ENCODE measurements around the gene KIAA0040.
A peak's percentile ranks its signal among the peaks of the same experiment; 100 is the strongest.

Gene KIAA0040

DNA sequence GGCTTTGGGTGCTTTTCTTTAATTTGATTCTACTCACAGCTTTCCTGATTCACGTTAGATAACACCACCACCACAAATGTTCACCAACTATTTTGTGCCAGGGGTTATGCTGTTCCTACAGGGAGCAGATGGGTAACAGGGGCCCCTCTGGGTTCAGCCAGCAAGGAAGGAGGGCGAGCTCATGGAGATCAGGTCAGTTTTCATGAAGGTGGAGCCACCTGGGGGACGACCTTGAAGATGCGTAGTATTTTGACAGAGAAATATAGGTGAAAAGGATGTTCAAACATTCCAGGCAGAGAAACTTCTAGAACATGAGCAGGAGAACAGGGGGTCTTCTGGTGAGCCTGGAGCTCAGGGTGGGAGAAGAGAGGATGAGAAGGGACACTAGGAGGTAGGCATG lies 28.9 kb downstream of the KIAA0040 start:
- no peak overlapping the region for H2AFZ ChIP-seq (ENCODE audit: low read length)
- no peaks in the 10 kb centered on the region for H4K20me1 ChIP-seq (ENCODE audit: insufficient read depth, low read length, poor library complexity, severe bottlenecking)
- no peaks in the 10 kb centered on the region for H3K27me3 ChIP-seq (ENCODE audit: insufficient read depth, low read length, poor library complexity, severe bottlenecking)
- peaks cover 17% of the 10 kb centered on the region for H3K4me1 ChIP-seq (ENCODE audit: insufficient read depth, low read length, poor library complexity, severe bottlenecking)
- no peak overlapping the region for H3K9ac ChIP-seq (ENCODE audit: low read depth, low read length, poor library complexity, severe bottlenecking)
- H3K79me2 ChIP-seq (ENCODE audit: insufficient read depth, low read length), result no peaks in the 10 kb centered on the region
- H3F3A ChIP-seq (ENCODE audit: low read depth), result no peaks in the 10 kb centered on the region
- peaks cover 20% of the 10 kb centered on the region; the same call in 1 of the 2 replicates for H3K36me3 ChIP-seq (ENCODE audit: insufficient read depth, low read length)
- no peak overlapping the region for H3K4me2 ChIP-seq (ENCODE audit: low read depth, low read length, poor library complexity, severe bottlenecking)
- no peaks in the 10 kb centered on the region for H3K9me3 ChIP-seq (ENCODE audit: insufficient read depth, low read depth, low read length)
- no peaks in the 10 kb centered on the region for H3K9me2 ChIP-seq (replicated peaks; ENCODE audit: low read depth, low read length)
- TF ChIP-seq, protein P1, sequence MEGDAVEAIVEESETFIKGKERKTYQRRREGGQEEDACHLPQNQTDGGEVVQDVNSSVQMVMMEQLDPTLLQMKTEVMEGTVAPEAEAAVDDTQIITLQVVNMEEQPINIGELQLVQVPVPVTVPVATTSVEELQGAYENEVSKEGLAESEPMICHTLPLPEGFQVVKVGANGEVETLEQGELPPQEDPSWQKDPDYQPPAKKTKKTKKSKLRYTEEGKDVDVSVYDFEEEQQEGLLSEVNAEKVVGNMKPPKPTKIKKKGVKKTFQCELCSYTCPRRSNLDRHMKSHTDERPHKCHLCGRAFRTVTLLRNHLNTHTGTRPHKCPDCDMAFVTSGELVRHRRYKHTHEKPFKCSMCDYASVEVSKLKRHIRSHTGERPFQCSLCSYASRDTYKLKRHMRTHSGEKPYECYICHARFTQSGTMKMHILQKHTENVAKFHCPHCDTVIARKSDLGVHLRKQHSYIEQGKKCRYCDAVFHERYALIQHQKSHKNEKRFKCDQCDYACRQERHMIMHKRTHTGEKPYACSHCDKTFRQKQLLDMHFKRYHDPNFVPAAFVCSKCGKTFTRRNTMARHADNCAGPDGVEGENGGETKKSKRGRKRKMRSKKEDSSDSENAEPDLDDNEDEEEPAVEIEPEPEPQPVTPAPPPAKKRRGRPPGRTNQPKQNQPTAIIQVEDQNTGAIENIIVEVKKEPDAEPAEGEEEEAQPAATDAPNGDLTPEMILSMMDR (conservative IDR thresholded peaks at IDR 0.05; ENCODE audit: low read length), result peak; percentile 42
- no peak for TF ChIP-seq EZH2phosphoT487 (IDR thresholded peaks at IDR 0.05; ENCODE audit: borderline replicate concordance)
- no peak overlapping the region for H3K4me3 ChIP-seq (ENCODE audit: low read length, poor library complexity, severe bottlenecking)

DNA sequence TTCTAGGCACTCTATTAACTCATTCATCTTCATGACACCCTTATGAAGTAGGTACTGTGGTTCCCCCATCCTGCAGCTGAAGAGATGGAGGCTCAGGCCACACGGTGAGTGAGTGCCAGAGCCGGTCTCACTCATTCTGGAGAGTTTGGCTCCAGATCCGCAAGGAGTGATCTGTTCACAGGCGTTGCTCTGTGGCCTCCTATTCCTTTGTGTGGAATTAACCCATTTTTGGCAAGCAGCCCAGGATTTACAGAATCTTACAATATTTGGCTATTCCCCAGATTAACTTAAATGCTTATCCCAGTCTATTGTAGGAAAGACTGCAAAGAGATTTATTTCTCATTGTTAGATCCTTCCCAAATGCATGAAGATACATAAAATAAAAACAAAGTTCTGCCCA lies 29.6 kb downstream of the KIAA0040 start:
- Histone ChIP-seq H2AFZ (ENCODE audit: low read length) (no peak overlapping the region), H4K20me1 (ENCODE audit: insufficient read depth, low read length, poor library complexity, severe bottlenecking) (no peaks in the 10 kb centered on the region), H3K9me3 (ENCODE audit: insufficient read depth, low read depth, low read length) (no peaks in the 10 kb centered on the region), H3K79me2 (ENCODE audit: insufficient read depth, low read length) (no peaks in the 10 kb centered on the region), H3K4me2 (ENCODE audit: low read depth, low read length, poor library complexity, severe bottlenecking) (no peak overlapping the region), H3K4me3 (ENCODE audit: low read length, poor library complexity, severe bottlenecking) (no peak overlapping the region), H3F3A (ENCODE audit: low read depth) (no peaks in the 10 kb centered on the region), H3K27me3 (ENCODE audit: insufficient read depth, low read length, poor library complexity, severe bottlenecking) (no peaks in the 10 kb centered on the region), H3K36me3 (ENCODE audit: insufficient read depth, low read length) (peaks cover 20% of the 10 kb centered on the region; the same call in 1 of the 2 replicates), H3K4me1 (ENCODE audit: insufficient read depth, low read length, poor library complexity, severe bottlenecking) (peaks cover 13% of the 10 kb centered on the region), H3K9me2 (replicated peaks; ENCODE audit: low read depth, low read length) (no peaks in the 10 kb centered on the region), H3K9ac (ENCODE audit: low read depth, low read length, poor library complexity, severe bottlenecking) (no peak overlapping the region)
- TF ChIP-seq EZH2phosphoT487 (IDR thresholded peaks at IDR 0.05; ENCODE audit: borderline replicate concordance), result no peak
- TF ChIP-seq, protein P1 (conservative IDR thresholded peaks at IDR 0.05; ENCODE audit: low read length), result no peak

DNA sequence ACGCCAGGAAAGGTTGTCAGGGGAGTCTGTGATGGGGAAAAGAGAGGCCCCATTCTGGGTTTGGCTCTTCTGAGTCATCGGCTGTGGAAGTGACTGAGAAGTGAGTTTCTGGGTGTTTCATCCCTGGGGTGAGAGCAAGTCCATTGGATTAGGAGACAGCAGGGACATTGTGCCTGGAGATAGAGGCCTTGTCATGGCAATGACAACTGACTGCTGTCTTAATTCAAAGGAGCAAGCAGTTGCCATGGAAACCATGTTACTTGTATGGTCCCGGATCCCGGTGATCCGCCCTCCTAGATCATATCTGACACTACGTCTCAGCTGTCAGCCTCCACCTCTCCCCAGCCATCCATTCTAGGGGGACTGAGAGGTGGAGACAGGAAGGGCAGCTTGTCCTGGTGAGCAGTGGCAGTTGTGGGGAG lies 34.4 kb downstream of the KIAA0040 start:
- H3K9me2 ChIP-seq (replicated peaks; ENCODE audit: low read depth, low read length), result no peaks in the 10 kb centered on the region
- no peak overlapping the region for H3K4me3 ChIP-seq (ENCODE audit: low read length, poor library complexity, severe bottlenecking)
- H3K4me1 ChIP-seq (ENCODE audit: insufficient read depth, low read length, poor library complexity, severe bottlenecking), result peaks cover 12% of the 10 kb centered on the region
- peaks cover 6% of the 10 kb centered on the region; the same call in 1 of the 2 replicates for H3K36me3 ChIP-seq (ENCODE audit: insufficient read depth, low read length)
- H3K9me3 ChIP-seq (ENCODE audit: insufficient read depth, low read depth, low read length), result no peaks in the 10 kb centered on the region
- no peak overlapping the region for H3K9ac ChIP-seq (ENCODE audit: low read depth, low read length, poor library complexity, severe bottlenecking)
- H3F3A ChIP-seq (ENCODE audit: low read depth), result no peaks in the 10 kb centered on the region
- TF ChIP-seq, protein P1 (conservative IDR thresholded peaks at IDR 0.05; ENCODE audit: low read length), result no peak
- TF ChIP-seq EZH2phosphoT487 (IDR thresholded peaks at IDR 0.05; ENCODE audit: borderline replicate concordance), result no peak
- H3K4me2 ChIP-seq (ENCODE audit: low read depth, low read length, poor library complexity, severe bottlenecking), result no peak overlapping the region
- no peaks in the 10 kb centered on the region for H3K79me2 ChIP-seq (ENCODE audit: insufficient read depth, low read length)
- H3K27me3 ChIP-seq (ENCODE audit: insufficient read depth, low read length, poor library complexity, severe bottlenecking), result no peaks in the 10 kb centered on the region
- H2AFZ ChIP-seq (ENCODE audit: low read length), result no peak overlapping the region
- H4K20me1 ChIP-seq (ENCODE audit: insufficient read depth, low read length, poor library complexity, severe bottlenecking), result no peaks in the 10 kb centered on the region
